Measurements from ENCODE around the gene SHH.

DNA sequence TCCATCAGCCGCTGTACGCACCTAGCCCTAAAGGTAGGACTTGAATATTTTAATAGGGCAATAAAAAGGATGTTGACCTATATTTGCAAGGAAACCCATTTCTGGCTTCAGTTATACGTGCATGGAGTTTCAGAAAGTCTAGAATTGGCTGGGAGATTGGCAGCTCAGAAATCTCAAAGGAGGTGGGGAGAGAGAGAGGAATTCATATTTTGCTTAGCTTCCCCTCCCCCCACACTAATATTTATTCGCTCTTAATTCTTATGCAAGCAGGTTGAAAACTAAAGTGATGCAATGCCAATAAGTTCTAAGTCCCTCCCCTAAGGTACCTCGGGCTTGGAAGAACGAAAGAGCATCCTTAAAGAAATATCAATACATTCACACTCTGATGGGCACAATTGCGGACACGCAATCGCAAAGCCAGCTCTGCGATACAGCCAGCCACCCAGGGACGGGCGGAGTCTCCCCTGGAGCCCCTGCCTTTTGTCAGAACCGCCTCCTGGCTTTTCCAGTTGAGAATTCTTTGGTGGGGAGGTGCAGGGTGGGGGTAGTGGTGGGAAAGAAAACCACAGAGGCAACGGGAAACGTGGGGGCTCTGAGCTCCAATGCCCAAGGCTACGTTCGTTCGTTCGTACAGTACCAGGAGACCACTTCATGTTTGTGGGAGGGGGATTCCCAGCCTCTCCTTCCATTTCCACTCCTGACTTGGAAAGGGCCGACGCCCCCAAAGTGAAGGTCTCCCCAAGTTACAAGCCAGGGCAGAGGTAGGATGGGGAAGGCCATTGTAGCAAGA lies 1.3 kb downstream of the SHH start:
- no peak for TF ChIP-seq POLR2A (IDR thresholded peaks at IDR 0.05; ENCODE audit: low read depth, low read length)
- TF ChIP-seq POLR2AphosphoS5 (IDR thresholded peaks at IDR 0.05; ENCODE audit: low read depth, low read length), result no peak
- TF ChIP-seq TAF1 (IDR thresholded peaks at IDR 0.05; ENCODE audit: low read depth, low read length), result no peak
- no peak for TF ChIP-seq SPI1 (IDR thresholded peaks at IDR 0.05; ENCODE audit: low read depth, low read length)
- no peak for TF ChIP-seq POU2F2 (IDR thresholded peaks at IDR 0.05; ENCODE audit: low read depth, low read length)

Data from GM12891 (cell line).